Vagina (tissue), 2 donors: Measurements from ENCODE around the gene MAP1LC3B. TPM values are rescaled to one million over a fixed set of nuclear protein-coding genes. Genes with fewer than 3 reads are reported as not detected.

Experiments used
- DNase-seq, 2 donors: peaks; one replicate each; pipeline ENCODE4 v3.0.0-alpha.2; 2017; ENCODE audit errors: extremely low spot score in 2 of 2
- H3K27ac ChIP-seq: fragments of 200-600 bp; sonication (generic); one replicate; pipeline ENCODE4 v1.5.1; 2019
- H3K27me3 ChIP-seq: fragments of 200-600 bp; sonication (generic); one replicate; pipeline ENCODE4 v1.5.1; 2019
- H3K36me3 ChIP-seq, 2 donors: fragments of 200-600 bp; sonication (generic); one replicate each; pipeline ENCODE4 v1.5.1; 2017 to 2019
- H3K4me1 ChIP-seq: fragments of 200-600 bp; sonication (generic); one replicate; pipeline ENCODE4 v1.5.1; 2019
- H3K4me3 ChIP-seq, 2 donors: fragments of 200-600 bp; sonication (generic); 1 replicate in 1 of 2; 2 replicates in 1 of 2; pipeline ENCODE4 v1.5.1; 2016 to 2019
- H3K9me3 ChIP-seq: fragments of 200-600 bp; sonication (generic); one replicate; pipeline ENCODE4 v1.5.1; 2019
- CTCF ChIP-seq, 3 experiments: fragments of 450-650 bp in 2 of 3; fragments of 200-600 bp in 1 of 3; sonication (generic) in 1 of 3; IDR thresholded peaks; one replicate each; pipeline ENCODE4 v1.5.1; 2017 to 2019; ENCODE audit warnings: antibody characterized with exemption in 3 of 3, mild to moderate bottlenecking in 2 of 3, moderate library complexity in 2 of 3
- POLR2A ChIP-seq, 2 donors: fragments of 450-650 bp; IDR thresholded peaks; one replicate each; pipeline ENCODE4 v1.6.1; 2017; ENCODE audit warnings: antibody characterized with exemption in 2 of 2, mild to moderate bottlenecking in 2 of 2, moderate library complexity in 2 of 2
- POLR2AphosphoS5 ChIP-seq, 2 donors: sonication (generic); formaldehyde crosslinking; IDR thresholded peaks; one replicate each; pipeline ENCODE4 v1.9.0; 2017; ENCODE audit warnings: antibody characterized with exemption in 2 of 2, mild to moderate bottlenecking in 2 of 2, low read depth in 1 of 2; ENCODE audit not compliant: insufficient read depth in 1 of 2
- intact Hi-C: fragments of 100-400 bp; cut with DNase I; formaldehyde crosslinking; loops from one replicate; pipeline ENCODE4 v1.15.1; 2023
- total RNA-seq: library from RNA; depleted of rRNA; stranded (reverse); fragments of >200 nt; gene quantifications from one replicate; pipeline ENCODE4 v1.2.3, GENCODE V29; 2016

The MAP1LC3B gene
- total RNA-seq, 1 donor from 2014 or later = 44.9 TPM

DNA sequence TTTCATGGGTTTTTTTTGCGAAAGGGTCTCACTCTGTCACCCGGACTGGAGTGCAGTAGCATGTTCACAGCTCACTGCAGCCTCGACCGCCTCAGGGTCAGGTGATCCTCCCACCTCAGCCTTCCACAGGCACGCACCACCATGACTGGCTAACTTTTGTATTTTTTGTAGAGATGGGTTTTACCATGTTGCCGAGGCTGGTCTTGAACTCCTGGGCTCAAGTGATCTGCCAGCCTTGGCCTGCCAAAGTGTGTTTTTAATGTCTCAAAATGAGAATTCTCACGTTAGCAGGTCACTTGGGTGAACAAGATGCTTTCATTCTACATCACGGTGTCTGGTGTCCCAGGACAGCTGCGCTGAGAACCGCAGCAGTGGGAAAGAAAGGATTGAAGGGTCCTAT is 11.7 kb upstream of the MAP1LC3B start:
- no peak for DNase-seq
- peak overlapping the region in 1 of 2 donors; percentile 62 for H3K4me3 ChIP-seq
- no peaks in the 10 kb centered on the region for H3K27me3 ChIP-seq
- no peaks in the 10 kb centered on the region for H3K36me3 ChIP-seq
- intact Hi-C loops = loop anchor here (5.0 kb wide), 1 partner anchor 53 kb away; no protein-coding TSS in a partner anchor
- H3K9me3 ChIP-seq = no peaks in the 10 kb centered on the region
- peak overlapping the region; percentile 98 for H3K27ac ChIP-seq
- TF ChIP-seq POLR2A (IDR thresholded peaks at IDR 0.05) (no peak), POLR2AphosphoS5 (IDR thresholded peaks at IDR 0.05; ENCODE audit: insufficient read depth in 1 of 2, low read depth in 1 of 2) (no peak), CTCF (IDR thresholded peaks at IDR 0.05) (no peak)
- peaks cover 83% of the 10 kb centered on the region for H3K4me1 ChIP-seq

- H3K27me3 ChIP-seq = no peaks in the 10 kb centered on the region
- no peaks in the 10 kb centered on the region for H3K9me3 ChIP-seq
- H3K4me1 ChIP-seq = peaks cover 78% of the 10 kb centered on the region
- H3K4me3 ChIP-seq = peak overlapping the region; percentile 62 to 94
- H3K36me3 ChIP-seq = no peaks in the 10 kb centered on the region
- TF ChIP-seq POLR2AphosphoS5 (IDR thresholded peaks at IDR 0.05; ENCODE audit: insufficient read depth in 1 of 2, low read depth in 1 of 2) (no peak), POLR2A (IDR thresholded peaks at IDR 0.05) (no peak), CTCF (IDR thresholded peaks at IDR 0.05) (no peak)
- intact Hi-C loops = loop anchor here (5.0 kb wide), 1 partner anchor 54 kb away; no protein-coding TSS in a partner anchor
- H3K27ac ChIP-seq = peak overlapping the region; percentile 98
- DNase-seq = no peak
Measured at GRCh38 chr16:87380881-87381280, 11.3 kb upstream of the MAP1LC3B start.

GRCh38 chr16:87382023-87382785 is 9.9 kb upstream of the MAP1LC3B start:
- no peak for DNase-seq
- H3K4me1 ChIP-seq = peaks cover 75% of the 10 kb centered on the region
- H3K27ac ChIP-seq = peak overlapping the region; percentile 98
- peak overlapping the region; percentile 62 to 94 for H3K4me3 ChIP-seq
- H3K36me3 ChIP-seq = no peaks in the 10 kb centered on the region
- no peaks in the 10 kb centered on the region for H3K27me3 ChIP-seq
- intact Hi-C loops = loop anchor here (5.0 kb wide), 1 partner anchor 55 kb away; no protein-coding TSS in a partner anchor
- TF ChIP-seq POLR2A (IDR thresholded peaks at IDR 0.05) (no peak), CTCF (IDR thresholded peaks at IDR 0.05) (no peak), POLR2AphosphoS5 (IDR thresholded peaks at IDR 0.05; ENCODE audit: insufficient read depth in 1 of 2, low read depth in 1 of 2) (no peak)
- no peaks in the 10 kb centered on the region for H3K9me3 ChIP-seq

- H3K9me3 ChIP-seq = no peaks in the 10 kb centered on the region
- peak within 1 kb of the TSS; percentile 98 for H3K27ac ChIP-seq
- peak; percentile 54 to 95 for TF ChIP-seq POLR2A (IDR thresholded peaks at IDR 0.05)
- TF ChIP-seq POLR2AphosphoS5 (IDR thresholded peaks at IDR 0.05; ENCODE audit: insufficient read depth in 1 of 2, low read depth in 1 of 2) = peak; percentile 70 to 88
- TF ChIP-seq CTCF (IDR thresholded peaks at IDR 0.05) = no peak
- H3K36me3 ChIP-seq = no peaks in the 10 kb centered on the region
- peak in 1 of 2 donors; percentile 95 for DNase-seq
- H3K4me3 ChIP-seq = peak within 1 kb of the TSS; percentile 62 to 94
- peaks cover 73% of the 10 kb centered on the region for H3K4me1 ChIP-seq
- intact Hi-C loops = loop anchor here (5.0 kb wide), 1 partner anchor 56 kb away; no protein-coding TSS in a partner anchor
- H3K27me3 ChIP-seq = no peaks in the 10 kb centered on the region
Measured at GRCh38 chr16:87383505-87384161, 8.5 kb upstream of the MAP1LC3B start, which contains the start of gene FBXO31. Gene FBXO31, minus strand, starts transcription at chr16:87383776. Its CDS starts 32 bp downstream, at chr16:87383744.
